ENCODE measurements around the gene DLST.

The DLST gene

GRCh38 chr14:74948228-74949175 lies 66.8 kb downstream of the DLST start:
- H3K4me3 ChIP-seq (ENCODE audit: low read length) = no peak overlapping the region

GRCh38 chr14:74949191-74949601 lies 67.5 kb downstream of the DLST start:
- H3K4me3 ChIP-seq (ENCODE audit: low read length) = no peak overlapping the region
- DNase-seq (ENCODE audit: low read depth) = no peak
- no peak for TF ChIP-seq CTCF (IDR thresholded peaks at IDR 0.05; ENCODE audit: insufficient read depth, low read depth, low read length, missing control alignments)

More at GRCh38 chr14:74948228-74949175, 66.8 kb downstream of the DLST start:
- DNase-seq (ENCODE audit: low read depth) = no peak
- TF ChIP-seq CTCF (IDR thresholded peaks at IDR 0.05; ENCODE audit: insufficient read depth, low read depth, low read length, missing control alignments) = no peak

GRCh38 chr14:74949859-74950573 lies 68.3 kb downstream of the DLST start:
- no peak overlapping the region for H3K4me3 ChIP-seq (ENCODE audit: low read length)
- TF ChIP-seq CTCF (IDR thresholded peaks at IDR 0.05; ENCODE audit: insufficient read depth, low read depth, low read length, missing control alignments) = no peak
- DNase-seq (ENCODE audit: low read depth) = no peak

- H3K4me3 ChIP-seq (ENCODE audit: low read length) = no peak overlapping the region
- no peak for DNase-seq (ENCODE audit: low read depth)
- TF ChIP-seq CTCF (IDR thresholded peaks at IDR 0.05; ENCODE audit: insufficient read depth, low read depth, low read length, missing control alignments) = no peak
These were observed 69.2 kb downstream of the DLST start for GRCh38 chr14:74950795-74951442.

- no peak for DNase-seq (ENCODE audit: low read depth)
- H3K4me3 ChIP-seq (ENCODE audit: low read length) = no peak overlapping the region
- no peak for TF ChIP-seq CTCF (IDR thresholded peaks at IDR 0.05; ENCODE audit: insufficient read depth, low read depth, low read length, missing control alignments)
These were observed 69.9 kb downstream of the DLST start for GRCh38 chr14:74951443-74952179.

GRCh38 chr14:74952180-74952665 lies 70.5 kb downstream of the DLST start:
- no peak overlapping the region for H3K4me3 ChIP-seq (ENCODE audit: low read length)
- TF ChIP-seq CTCF (IDR thresholded peaks at IDR 0.05; ENCODE audit: insufficient read depth, low read depth, low read length, missing control alignments) = no peak
- no peak for DNase-seq (ENCODE audit: low read depth)
